IPS-18a (cell line): ENCODE data around the gene GLRA3.

Experiments
- H3K27ac ChIP-seq: one replicate; pipeline ENCODE4 v1.5.1; 2013; ENCODE audit warnings: low read length
- H3K27me3 ChIP-seq: one replicate; pipeline ENCODE4 v1.6.1; 2013; ENCODE audit warnings: mild to moderate bottlenecking, low read length; ENCODE audit not compliant: control insufficient read depth, insufficient read depth
- H3K36me3 ChIP-seq: one replicate; pipeline ENCODE4 v1.6.1; 2013; ENCODE audit warnings: low read depth, low read length; ENCODE audit not compliant: control insufficient read depth
- H3K4me1 ChIP-seq: one replicate; pipeline ENCODE4 v1.6.1; 2013; ENCODE audit warnings: low read depth, low read length; ENCODE audit not compliant: control insufficient read depth
- H3K4me3 ChIP-seq: one replicate; pipeline ENCODE4 v1.5.1; 2013; ENCODE audit warnings: low read length
- H3K9ac ChIP-seq: one replicate; pipeline ENCODE4 v1.6.1; 2013; ENCODE audit warnings: mild to moderate bottlenecking, low read length, moderate library complexity
- H3K9me3 ChIP-seq: one replicate; pipeline ENCODE4 v1.6.1; 2013; ENCODE audit warnings: low read depth, low read length; ENCODE audit not compliant: control insufficient read depth

GLRA3 gene

DNA sequence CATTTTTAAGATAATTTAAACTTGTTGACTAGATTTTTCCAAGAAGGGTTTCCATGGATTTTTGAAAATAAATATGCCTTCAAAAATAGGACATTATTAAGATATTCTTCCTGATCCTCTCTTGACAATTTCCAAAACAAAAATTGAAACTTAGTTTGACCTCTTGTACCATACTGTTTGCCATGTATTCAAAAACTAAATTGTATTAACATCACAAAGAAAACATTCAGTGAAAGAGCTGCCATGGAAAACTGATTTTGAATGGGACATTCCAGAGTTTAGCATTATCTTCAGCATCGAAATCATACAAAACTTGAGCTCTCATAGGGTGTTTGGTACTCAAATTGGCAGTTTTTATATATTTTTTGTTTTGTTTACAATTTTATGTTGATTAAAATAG lies 238.7 kb downstream of the GLRA3 start:
- Histone ChIP-seq H3K27ac (no peak overlapping the region), H3K9me3 (peaks cover 3% of the 10 kb centered on the region), H3K36me3 (no peaks in the 10 kb centered on the region), H3K27me3 (no peaks in the 10 kb centered on the region), H3K4me1 (peaks cover 6% of the 10 kb centered on the region), H3K9ac (no peak overlapping the region), H3K4me3 (no peak overlapping the region)
